ENCODE results near the gene SMCO2. TPM values are rescaled to one million over a fixed set of nuclear protein-coding genes. Genes with fewer than 3 reads are reported as not detected.

SMCO2 gene
- total and polyA plus RNA-seq, 10 donors, result 0.06 to 0.92 (median 0.16) TPM; not detected in 7

DNA sequence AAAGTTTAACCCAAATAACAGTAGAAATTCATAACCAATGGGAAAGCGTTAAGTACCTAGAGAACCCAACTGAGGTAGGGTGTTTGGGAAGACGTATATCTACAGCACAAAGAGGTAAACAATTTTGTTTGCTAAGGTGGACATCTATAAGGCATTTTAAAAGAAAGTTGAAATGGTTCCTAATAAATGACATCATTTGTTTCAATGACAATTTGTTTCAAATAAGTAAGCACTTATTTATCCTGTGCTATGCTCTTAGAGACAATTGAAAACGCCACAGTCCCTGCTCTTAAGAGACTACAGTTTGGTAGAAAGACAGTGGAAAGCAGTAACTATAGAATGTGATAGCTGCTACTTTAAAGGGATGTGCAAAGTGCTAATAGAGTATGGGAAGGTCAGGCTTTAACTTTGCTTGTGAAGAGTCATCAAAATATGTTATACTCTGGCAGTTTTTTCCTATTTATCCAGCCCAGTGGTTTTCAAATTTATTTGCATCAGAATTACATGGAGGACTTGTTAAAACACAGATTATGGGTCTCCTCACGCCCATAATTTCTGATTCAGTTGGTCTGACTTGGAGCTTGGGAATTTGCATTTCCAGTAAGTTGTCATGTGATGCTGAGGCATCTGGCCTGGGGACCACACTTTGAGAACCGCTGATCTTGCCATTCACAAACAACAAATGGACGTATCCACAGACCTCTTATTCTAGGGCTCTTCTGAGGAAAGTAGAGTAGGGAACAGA lies 19.6 kb upstream of the SMCO2 start:
- no peak for DNase-seq
- Histone ChIP-seq H3K27me3 (replicated peaks in 1 of 7) (no peaks in the 10 kb centered on the region), H3K4me3 (no peak overlapping the region), H3K9me3 (no peaks in the 10 kb centered on the region), H3K27ac (no peak overlapping the region), H3K36me3 (no peaks in the 10 kb centered on the region), H3K4me1 (peaks cover 0 to 6% (median 0%) of the 10 kb centered on the region in 6 donors)
- intact Hi-C loops (cut with DNase I; ENCODE audit: low total_unique reads), result no loop called here
- WGBS, 5 donors, result 92 to 98% (median 93%) methylated on average over 6 of the region's 6 CpGs
- TF ChIP-seq POLR2A (IDR thresholded peaks at IDR 0.05), result no peak
- TF ChIP-seq CTCF (IDR thresholded peaks at IDR 0.05 in 8 of 11, conservative IDR thresholded peaks at IDR 0.05 in 3 of 11), result no peak

GRCh38 chr12:27427824-27428223 lies 18.7 kb upstream of the SMCO2 start:
- WGBS, 5 donors, result 62 to 94% (median 87%) methylated on average over 2 to 3 of the region's 3 CpGs
- no peak overlapping the region for H3K27ac ChIP-seq
- no peak for TF ChIP-seq CTCF (IDR thresholded peaks at IDR 0.05 in 8 of 11, conservative IDR thresholded peaks at IDR 0.05 in 3 of 11)
- TF ChIP-seq POLR2A (IDR thresholded peaks at IDR 0.05), result no peak
- TF ChIP-seq POLR2AphosphoS5 (IDR thresholded peaks at IDR 0.05), result no peak
- intact Hi-C loops (cut with DNase I; ENCODE audit: low total_unique reads), result no loop called here
- no peaks in the 10 kb centered on the region for H3K27me3 ChIP-seq (replicated peaks in 1 of 7)
- H3K4me3 ChIP-seq, result no peak overlapping the region
- H3K36me3 ChIP-seq, result no peaks in the 10 kb centered on the region
- DNase-seq, result no peak
- H3K9me3 ChIP-seq, result no peaks in the 10 kb centered on the region
- H3K4me1 ChIP-seq, result peaks cover 0 to 6% (median 0%) of the 10 kb centered on the region in 6 donors

GRCh38 chr12:27428466-27428865 lies 18.1 kb upstream of the SMCO2 start:
- no peak for DNase-seq
- Histone ChIP-seq H3K9me3 (no peaks in the 10 kb centered on the region), H3K27me3 (replicated peaks in 1 of 7) (no peaks in the 10 kb centered on the region), H3K4me3 (no peak overlapping the region), H3K36me3 (no peaks in the 10 kb centered on the region), H3K4me1 (peaks cover 0 to 6% (median 0%) of the 10 kb centered on the region in 6 donors), H3K27ac (no peak overlapping the region)
- TF ChIP-seq POLR2AphosphoS5 (IDR thresholded peaks at IDR 0.05), result no peak
- intact Hi-C loops (cut with DNase I; ENCODE audit: low total_unique reads), result no loop called here

- 80 to 86% (median 83%) methylated on average over 2 of the region's 2 CpGs for whole genome bisulfite sequencing, 5 donors
- no peak for DNase-seq
- H3K4me1 ChIP-seq, result peaks cover 0 to 7% (median 0%) of the 10 kb centered on the region in 6 donors
- no peaks in the 10 kb centered on the region for H3K36me3 ChIP-seq
- H3K27ac ChIP-seq, result no peak overlapping the region
- intact Hi-C loops (cut with DNase I; ENCODE audit: low total_unique reads), result no loop called here
- no peaks in the 10 kb centered on the region for H3K27me3 ChIP-seq (replicated peaks in 1 of 7)
- TF ChIP-seq POLR2A (IDR thresholded peaks at IDR 0.05), result no peak
- no peak for TF ChIP-seq POLR2AphosphoS5 (IDR thresholded peaks at IDR 0.05)
- TF ChIP-seq CTCF (IDR thresholded peaks at IDR 0.05 in 8 of 11, conservative IDR thresholded peaks at IDR 0.05 in 3 of 11), result no peak
- no peak overlapping the region for H3K4me3 ChIP-seq
- no peaks in the 10 kb centered on the region for H3K9me3 ChIP-seq
These were observed 16.9 kb upstream of the SMCO2 start for GRCh38 chr12:27429606-27430005.
